ENCODE measurements around the gene TCP1.

GRCh38 chr6:159830501-159831372 lies 41.3 kb upstream of the TCP1 start:
- TF ChIP-seq, protein P1, sequence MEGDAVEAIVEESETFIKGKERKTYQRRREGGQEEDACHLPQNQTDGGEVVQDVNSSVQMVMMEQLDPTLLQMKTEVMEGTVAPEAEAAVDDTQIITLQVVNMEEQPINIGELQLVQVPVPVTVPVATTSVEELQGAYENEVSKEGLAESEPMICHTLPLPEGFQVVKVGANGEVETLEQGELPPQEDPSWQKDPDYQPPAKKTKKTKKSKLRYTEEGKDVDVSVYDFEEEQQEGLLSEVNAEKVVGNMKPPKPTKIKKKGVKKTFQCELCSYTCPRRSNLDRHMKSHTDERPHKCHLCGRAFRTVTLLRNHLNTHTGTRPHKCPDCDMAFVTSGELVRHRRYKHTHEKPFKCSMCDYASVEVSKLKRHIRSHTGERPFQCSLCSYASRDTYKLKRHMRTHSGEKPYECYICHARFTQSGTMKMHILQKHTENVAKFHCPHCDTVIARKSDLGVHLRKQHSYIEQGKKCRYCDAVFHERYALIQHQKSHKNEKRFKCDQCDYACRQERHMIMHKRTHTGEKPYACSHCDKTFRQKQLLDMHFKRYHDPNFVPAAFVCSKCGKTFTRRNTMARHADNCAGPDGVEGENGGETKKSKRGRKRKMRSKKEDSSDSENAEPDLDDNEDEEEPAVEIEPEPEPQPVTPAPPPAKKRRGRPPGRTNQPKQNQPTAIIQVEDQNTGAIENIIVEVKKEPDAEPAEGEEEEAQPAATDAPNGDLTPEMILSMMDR (IDR thresholded peaks at IDR 0.05): no peak
- no peak for TF ChIP-seq POLR2AphosphoS5 (IDR thresholded peaks at IDR 0.05)
